Natural killer cell (primary cell): ENCODE measurements around the gene TRAPPC5. TPM values are rescaled to one million over a fixed set of nuclear protein-coding genes. Genes with fewer than 3 reads are reported as not detected.

Experiments used
- ATAC-seq, 3 donors: fragments of 150-1000 bp in 2 of 3; fragments of 200-7000 bp in 1 of 3; cut with Tn5 transposase; 1 replicate in 1 of 3; 2 replicates in 2 of 3; pipeline ENCODE4 v1.10.0; 2021; ENCODE audit warnings: mild to moderate bottlenecking in 2 of 3, moderate library complexity in 2 of 3
- DNase-seq, 2 donors: peaks; one replicate each; pipeline versions ENCODE4 v3.0.0 to v3.0.0-alpha.2; 2013 to 2021; ENCODE audit warnings: mixed read lengths in 1 of 2
- H3K27ac ChIP-seq: one replicate; pipeline ENCODE4 v1.5.1; 2013; ENCODE audit warnings: mild to moderate bottlenecking, low read length
- H3K27me3 ChIP-seq: one replicate; pipeline ENCODE4 v1.6.1; 2013; ENCODE audit warnings: low read length; ENCODE audit not compliant: control insufficient read depth, insufficient read depth
- H3K36me3 ChIP-seq: one replicate; pipeline ENCODE4 v1.6.1; 2013; ENCODE audit warnings: low read length; ENCODE audit not compliant: control insufficient read depth, insufficient read depth
- H3K4me1 ChIP-seq: one replicate; pipeline ENCODE4 v1.6.1; 2013; ENCODE audit warnings: low read length; ENCODE audit not compliant: control insufficient read depth, insufficient read depth
- H3K4me3 ChIP-seq: one replicate; pipeline ENCODE4 v1.5.1; 2013; ENCODE audit warnings: low read length
- H3K9me3 ChIP-seq: one replicate; pipeline ENCODE4 v1.6.1; 2013; ENCODE audit warnings: low read length; ENCODE audit not compliant: control insufficient read depth, insufficient read depth
- H3K27ac Mint-ChIP-seq, 2 donors: one replicate each; pipeline ENCODE4 v1.8.0; 2022; ENCODE audit warnings: mild to moderate bottlenecking in 2 of 2, mixed read lengths in 2 of 2, moderate library complexity in 1 of 2
- H3K27me3 Mint-ChIP-seq, 2 donors: one replicate each; pipeline ENCODE4 v1.8.0; 2022; ENCODE audit warnings: low read depth in 2 of 2, mixed read lengths in 2 of 2
- H3K36me3 Mint-ChIP-seq: one replicate; pipeline ENCODE4 v1.8.0; 2022; ENCODE audit warnings: mixed read lengths
- H3K4me1 Mint-ChIP-seq, 2 donors: one replicate each; pipeline ENCODE4 v1.8.0; 2022; ENCODE audit warnings: mixed read lengths in 2 of 2
- H3K4me3 Mint-ChIP-seq: one replicate; pipeline ENCODE4 v1.8.0; 2022; ENCODE audit warnings: mild to moderate bottlenecking, moderate library complexity, mixed read lengths
- H3K9me3 Mint-ChIP-seq, 2 donors: one replicate each; pipeline ENCODE4 v1.8.0; 2022; ENCODE audit warnings: mixed read lengths in 2 of 2
- CTCF ChIP-seq: fragments of 200-600 bp; IDR thresholded peaks from one replicate; pipeline ENCODE4 v1.8.0; 2022; ENCODE audit warnings: antibody characterized with exemption
- WGBS: methylation state at CpG from one replicate; pipeline ENCODE4 v1.1.7; 2013; ENCODE audit warnings: missing lambda C conversion rate; ENCODE audit not compliant: insufficient coverage; 5-methylcytosine and 5-hydroxymethylcytosine counted together
- intact Hi-C: fragments of 100-400 bp; cut with micrococcal nuclease; formaldehyde crosslinking; loops from one replicate; pipeline ENCODE4 v1.14.2; 2022
- total RNA-seq, 4 donors: library from RNA; stranded (reverse); fragments of 120-200 nt in 1 of 4; gene quantifications; one replicate each; pipeline versions ENCODE4 v1.2.3 to v1.2.4, GENCODE V29; 2013 to 2022

TRAPPC5 gene
- total RNA-seq, 3 donors from 2014 or later (not counting 1 experiment from before 2014, with no cell fraction given), result 53.8 to 58.8 (median 54.2) TPM

DNA sequence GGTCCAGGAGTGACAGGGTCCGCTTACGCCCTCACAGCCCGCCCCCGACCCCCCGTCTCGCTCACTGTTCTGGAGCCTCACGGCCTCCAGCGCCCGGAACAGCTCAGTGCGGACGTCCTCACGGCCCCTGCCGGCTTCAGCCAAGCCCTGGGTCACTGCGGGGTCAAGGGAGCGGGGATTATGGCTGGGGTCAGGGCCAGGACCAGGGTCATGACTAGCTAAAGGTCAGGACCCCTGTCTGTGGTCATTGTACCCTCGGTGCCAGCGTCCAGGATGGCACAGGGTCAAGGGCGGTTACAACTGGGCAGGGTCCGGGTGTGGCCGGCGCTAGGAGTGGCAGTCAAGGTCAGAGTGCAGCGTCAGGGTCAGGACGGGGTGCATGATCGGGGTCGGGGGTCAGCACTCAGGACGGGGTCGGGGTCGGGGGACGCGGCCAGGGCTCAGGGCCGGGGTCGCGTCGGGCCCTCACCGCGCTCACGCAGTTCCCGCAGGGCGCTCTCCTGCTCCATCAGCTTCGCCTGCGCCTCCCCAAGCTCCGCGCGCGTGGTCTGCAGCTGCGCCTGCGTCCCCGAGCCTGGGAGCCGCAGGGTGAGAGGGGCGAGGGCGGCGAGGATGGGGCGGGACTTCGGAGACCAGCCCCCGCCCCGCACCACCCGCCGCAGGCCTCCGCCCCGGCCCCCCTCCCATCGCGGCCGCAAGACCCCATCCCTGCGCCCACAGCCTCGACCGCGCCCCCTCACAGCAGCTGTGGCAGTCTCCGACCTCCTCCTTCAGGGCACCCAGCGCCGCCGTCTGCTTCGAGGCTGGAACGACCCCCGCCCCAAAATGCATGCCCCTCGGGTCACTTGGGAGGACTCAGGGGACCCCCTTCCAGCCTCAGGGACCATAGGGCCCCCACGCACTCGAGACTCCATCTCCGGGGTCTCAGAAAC is 49.9 kb downstream of the TRAPPC5 start:
- Mint-ChIP-seq H3K4me3 (no peak overlapping the region), H3K36me3 (no peaks in the 10 kb centered on the region), H3K4me1 (no peaks in the 10 kb centered on the region), H3K27me3 (peaks cover 45 to 46% of the 10 kb centered on the region in 2 donors), H3K27ac (no peak overlapping the region), H3K9me3 (no peaks in the 10 kb centered on the region)
- ATAC-seq (no peak), DNase-seq (no peak)
- intact Hi-C loops, result no loop called here
- Histone ChIP-seq H3K27me3 (peaks cover 10% of the 10 kb centered on the region), H3K36me3 (no peaks in the 10 kb centered on the region), H3K4me3 (no peak overlapping the region), H3K27ac (no peak overlapping the region), H3K9me3 (no peaks in the 10 kb centered on the region), H3K4me1 (peaks cover 17% of the 10 kb centered on the region)
- TF ChIP-seq CTCF, result no peak
- 6% methylated on average over 78 of the region's 78 CpGs for WGBS

GRCh38 chr19:7731218-7731595 is 50.6 kb downstream of the TRAPPC5 start:
- Histone ChIP-seq H3K27ac (no peak overlapping the region), H3K4me1 (peaks cover 17% of the 10 kb centered on the region), H3K9me3 (no peaks in the 10 kb centered on the region), H3K27me3 (peaks cover 10% of the 10 kb centered on the region), H3K36me3 (no peaks in the 10 kb centered on the region), H3K4me3 (no peak overlapping the region)
- Mint-ChIP-seq H3K27ac (no peak overlapping the region), H3K9me3 (no peaks in the 10 kb centered on the region), H3K4me1 (no peaks in the 10 kb centered on the region), H3K27me3 (peaks cover 45 to 46% of the 10 kb centered on the region in 2 donors), H3K4me3 (no peak overlapping the region), H3K36me3 (no peaks in the 10 kb centered on the region)
- ATAC-seq (no peak), DNase-seq (no peak)
- intact Hi-C loops, result no loop called here
- 74% methylated on average over 39 of the region's 39 CpGs for WGBS
- no peak for TF ChIP-seq CTCF

DNA sequence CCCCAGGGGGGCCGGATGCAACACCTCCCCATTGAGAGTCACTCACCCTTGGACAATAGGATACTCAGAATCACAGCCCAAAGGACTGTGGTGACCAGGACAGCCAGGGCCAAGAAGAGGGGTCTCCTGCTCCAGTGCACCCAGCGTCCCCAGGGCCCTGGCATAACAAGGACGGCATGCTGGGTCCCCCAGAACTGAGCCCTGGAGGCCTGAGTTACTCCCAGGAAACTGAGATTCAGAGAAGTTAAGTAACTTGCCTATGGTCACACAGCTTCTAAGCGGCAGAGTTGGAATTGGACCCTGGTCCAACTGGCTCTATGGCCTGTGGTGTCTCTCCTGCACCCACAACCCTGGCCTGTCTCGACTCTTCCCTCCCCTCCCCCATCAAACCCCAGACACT is 51.0 kb downstream of the TRAPPC5 start:
- no peak overlapping the region for H3K27ac Mint-ChIP-seq
- 91% methylated on average over 5 of the region's 5 CpGs for WGBS
- H3K27ac ChIP-seq, result no peak overlapping the region
- DNase-seq, result no peak
- H3K9me3 Mint-ChIP-seq, result no peaks in the 10 kb centered on the region
- no peaks in the 10 kb centered on the region for H3K36me3 ChIP-seq
- no peak for TF ChIP-seq CTCF
- no peak for ATAC-seq
- H3K4me3 ChIP-seq, result no peak overlapping the region
- H3K9me3 ChIP-seq, result no peaks in the 10 kb centered on the region
- intact Hi-C loops, result no loop called here
- H3K4me1 Mint-ChIP-seq, result no peaks in the 10 kb centered on the region
- H3K27me3 Mint-ChIP-seq, result peaks cover 46 to 48% of the 10 kb centered on the region in 2 donors
- no peaks in the 10 kb centered on the region for H3K36me3 Mint-ChIP-seq
- peaks cover 10% of the 10 kb centered on the region for H3K27me3 ChIP-seq
- peaks cover 17% of the 10 kb centered on the region for H3K4me1 ChIP-seq
- H3K4me3 Mint-ChIP-seq, result no peak overlapping the region
